ENCODE measurements around the gene CMC2.

Gene CMC2

GRCh38 chr16:81006813-81007695 lies at the start of gene CMC2, which contains the start of gene CENPN:
Gene CMC2, minus strand, starts transcription at chr16:81006885. Its CDS starts 9,491 bp downstream, at chr16:80997394.
Gene CENPN, plus strand, starts transcription at chr16:81007214. Its CDS starts 4,726 bp downstream, at chr16:81011940.
- FAIRE-seq: peak; percentile 92

GRCh38 chr16:81053761-81054160 lies 47.1 kb upstream of the CMC2 start:
- DNase-seq (ENCODE audit: insufficient read length, low spot score) (no peak), FAIRE-seq (no peak)

More at GRCh38 chr16:81006813-81007695, at the start of gene CMC2, which contains the start of gene CENPN:
- peak; percentile 74 for DNase-seq (ENCODE audit: insufficient read length, low spot score)

- FAIRE-seq (no peak), DNase-seq (ENCODE audit: insufficient read length, low spot score) (no peak)
Measured at GRCh38 chr16:81042821-81043220, 36.1 kb upstream of the CMC2 start.

GRCh38 chr16:81041696-81042095 lies 35.0 kb upstream of the CMC2 start:
- DNase-seq (ENCODE audit: insufficient read length, low spot score): no peak
- FAIRE-seq: no peak

GRCh38 chr16:81040842-81041241 lies 34.2 kb upstream of the CMC2 start:
- FAIRE-seq: no peak
- DNase-seq (ENCODE audit: insufficient read length, low spot score): no peak

GRCh38 chr16:81040131-81040530 lies 33.4 kb upstream of the CMC2 start:
- DNase-seq (ENCODE audit: insufficient read length, low spot score) (no peak), FAIRE-seq (no peak)

GRCh38 chr16:81036751-81037350 lies 30.2 kb upstream of the CMC2 start:
- DNase-seq (ENCODE audit: insufficient read length, low spot score): no peak
- FAIRE-seq: no peak

- DNase-seq (ENCODE audit: insufficient read length, low spot score): peak; percentile 57
- no peak for FAIRE-seq
Measured at GRCh38 chr16:81035975-81036750, 29.5 kb upstream of the CMC2 start.

- peak; percentile 4 for FAIRE-seq
Measured at GRCh38 chr16:81035398-81035974, 28.8 kb upstream of the CMC2 start, which contains the start of gene ATMIN. Gene ATMIN, plus strand, starts transcription at chr16:81035842. Its CDS starts 29 bp downstream, at chr16:81035871.

GRCh38 chr16:81029930-81030604 lies 23.4 kb upstream of the CMC2 start:
- FAIRE-seq: no peak
- no peak for DNase-seq (ENCODE audit: insufficient read length, low spot score)

More at GRCh38 chr16:81035398-81035974, 28.8 kb upstream of the CMC2 start, which contains the start of gene ATMIN:
- peak; percentile 99 for DNase-seq (ENCODE audit: insufficient read length, low spot score)

- DNase-seq (ENCODE audit: insufficient read length, low spot score) (no peak), FAIRE-seq (no peak)
Measured at GRCh38 chr16:81026429-81026828, 19.7 kb upstream of the CMC2 start.

- no peak for DNase-seq (ENCODE audit: insufficient read length, low spot score)
- no peak for FAIRE-seq
Measured at GRCh38 chr16:81018496-81018895, 11.8 kb upstream of the CMC2 start.

GRCh38 chr16:81014672-81015071 lies 8.0 kb upstream of the CMC2 start:
- FAIRE-seq: no peak
- no peak for DNase-seq (ENCODE audit: insufficient read length, low spot score)

GRCh38 chr16:81012974-81013373 lies 6.3 kb upstream of the CMC2 start:
- DNase-seq (ENCODE audit: insufficient read length, low spot score) (no peak), FAIRE-seq (no peak)

- DNase-seq (ENCODE audit: insufficient read length, low spot score) (no peak), FAIRE-seq (no peak)
Measured at GRCh38 chr16:81008505-81008789, 1.8 kb upstream of the CMC2 start.

GRCh38 chr16:81006211-81006812 lies 373 bp downstream of the CMC2 start:
- DNase-seq (ENCODE audit: insufficient read length, low spot score) (no peak), FAIRE-seq (no peak)

- DNase-seq (ENCODE audit: insufficient read length, low spot score): no peak
Measured at GRCh38 chr16:81005610-81006161, 999 bp downstream of the CMC2 start.

GRCh38 chr16:81004646-81005353 lies 1.9 kb downstream of the CMC2 start:
- DNase-seq (ENCODE audit: insufficient read length, low spot score) (no peak), FAIRE-seq (peak; percentile 23)

More at GRCh38 chr16:81005610-81006161, 999 bp downstream of the CMC2 start:
- no peak for FAIRE-seq
